ENCODE results near the gene YY1. TPM values are rescaled to one million over a fixed set of nuclear protein-coding genes. Genes with fewer than 3 reads are reported as not detected.
A peak's percentile ranks its signal among the peaks of the same experiment; 100 is the strongest.

YY1 gene
- total and polyA plus RNA-seq, 9 of the 15 experiments (the other 6 are each of a cell fraction or from before 2014, with no cell fraction given): 20.8 to 74.2 (median 46.7) TPM

DNA sequence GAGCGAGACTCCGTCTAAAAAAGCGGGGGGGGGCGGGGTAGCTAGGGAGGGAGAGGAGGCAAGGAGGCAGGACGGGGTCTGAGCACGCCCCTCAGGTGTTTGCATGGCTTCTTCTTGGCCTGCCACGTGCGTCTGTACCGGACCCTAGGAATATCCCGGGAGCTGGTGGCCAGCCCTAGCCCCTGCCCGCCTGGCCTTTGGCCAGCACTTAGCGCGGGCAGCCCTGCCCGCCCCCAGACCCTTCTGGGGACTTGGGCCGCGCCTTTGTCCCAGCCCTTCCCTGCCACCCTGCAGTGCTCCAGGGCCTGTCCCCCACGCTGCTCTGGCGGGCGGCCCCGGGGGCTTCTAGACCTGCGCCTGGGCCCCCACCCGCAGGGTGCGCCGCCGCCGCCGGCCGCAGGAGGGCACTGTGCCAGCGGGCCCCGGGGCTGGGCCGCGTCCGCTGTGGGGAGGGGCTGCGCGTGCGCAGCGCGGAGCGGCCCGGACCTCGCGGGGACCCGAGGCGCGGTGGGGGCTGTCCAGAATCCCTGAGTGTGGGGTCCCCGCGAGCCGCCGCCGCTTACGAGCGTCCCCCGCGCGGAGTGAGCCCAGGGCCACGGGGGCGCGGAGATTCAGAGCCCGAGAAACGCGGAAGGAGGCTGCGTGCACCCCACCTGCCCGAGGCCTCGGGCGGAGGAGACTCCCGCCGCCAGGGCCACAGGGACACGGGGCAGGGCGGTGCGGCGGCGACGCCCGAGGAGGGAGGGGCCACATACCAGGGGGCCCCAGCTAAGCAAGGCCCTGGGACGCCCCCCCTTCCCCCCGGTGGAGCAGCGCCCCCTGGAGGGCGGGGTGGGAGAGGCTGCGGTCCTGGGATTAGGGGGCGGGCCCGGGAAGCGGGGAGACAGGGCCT, 46.3 kb downstream of the YY1 start (continued):
- TF ChIP-seq PTRF (tag; IDR thresholded peaks at IDR 0.05): no peak
- no peak for TF ChIP-seq ZNF143 (CRISPR knock-in tag; IDR thresholded peaks at IDR 0.05)
- no peak for TF ChIP-seq DNMT1 (IDR thresholded peaks at IDR 0.05)
- no peak for TF ChIP-seq ZNF696 (CRISPR knock-in tag; conservative IDR thresholded peaks at IDR 0.05)
- TF ChIP-seq ZNF282 (CRISPR knock-in tag; IDR thresholded peaks at IDR 0.05): peak; percentile 88; the same call in 1 of the 2 replicates
- no peak for TF ChIP-seq FOSL1 (tag; conservative IDR thresholded peaks at IDR 0.05)
- no peak for TF ChIP-seq FOXP4 (CRISPR knock-in tag; IDR thresholded peaks at IDR 0.05; ENCODE audit: borderline replicate concordance)
- TF ChIP-seq MLLT1 (IDR thresholded peaks at IDR 0.05): no peak
- TF ChIP-seq SRSF9 (IDR thresholded peaks at IDR 0.05; ENCODE audit: borderline replicate concordance, low read depth, low read length): no peak
- TF ChIP-seq CCAR2 (IDR thresholded peaks at IDR 0.05; ENCODE audit: low read depth, low read length): no peak
- no peak for TF ChIP-seq ZNF507 (tag; conservative IDR thresholded peaks at IDR 0.05)
- TF ChIP-seq RHOXF2B (CRISPR knock-in tag; conservative IDR thresholded peaks at IDR 0.05): no peak
- TF ChIP-seq ZNF121 (CRISPR knock-in tag; conservative IDR thresholded peaks at IDR 0.05): no peak
- TF ChIP-seq CEBPB (tag; IDR thresholded peaks at IDR 0.05): no peak
- peak; percentile 42; the same call in 1 of the 2 replicates for TF ChIP-seq CBX1 (IDR thresholded peaks at IDR 0.05; ENCODE audit: low read depth)
- TF ChIP-seq E2F6 (IDR thresholded peaks at IDR 0.05; ENCODE audit: borderline replicate concordance in 1 of 2, extremely low read depth in 1 of 2, insufficient read depth in 1 of 2, insufficient read length in 1 of 2, low read depth in 1 of 2, low read length in 1 of 2, poor library complexity in 1 of 2, severe bottlenecking in 1 of 2): peak; percentile 89 to 98
- 0 out of 2 replicates have a peak, but pooled peaks have one; percentile 9 for TF ChIP-seq ERF (CRISPR knock-in tag; IDR thresholded peaks at IDR 0.05)
- no peak for TF ChIP-seq BCLAF1 (IDR thresholded peaks at IDR 0.05; ENCODE audit: borderline replicate concordance in 1 of 2, control insufficient read depth in 1 of 2, low read depth in 2 of 2, low read length in 1 of 2)
- no peak for TF ChIP-seq PYGO2 (tag; IDR thresholded peaks at IDR 0.05)
